ENCODE measurements around the gene NOSTRIN.
"Not testable (repeated sequence)": the region's sequence is repeated elsewhere in the genome, so short reads cannot be mapped to it uniquely, and the experiment has no call there.

The NOSTRIN gene

DNA sequence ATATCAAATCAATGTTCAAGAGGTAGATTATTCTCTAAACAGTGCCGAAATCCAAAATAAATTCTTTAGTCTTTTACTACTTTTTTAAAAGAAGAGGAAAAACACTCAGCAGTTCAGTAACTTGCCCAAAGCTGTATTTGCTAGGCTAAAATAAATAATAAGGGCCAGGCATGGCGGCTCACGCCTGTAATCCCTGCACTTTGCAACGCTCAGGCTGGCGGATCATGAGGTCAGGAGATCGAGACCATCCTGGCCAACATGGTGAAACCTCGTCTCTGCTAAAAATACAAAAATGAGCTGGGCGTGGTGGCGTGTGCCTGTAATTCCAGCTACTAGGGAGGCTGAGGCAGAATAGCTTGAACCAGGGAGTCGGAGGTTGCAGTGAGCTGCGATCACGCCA, 79.7 kb downstream of the NOSTRIN start:
- not testable (repeated sequence) for DNase-seq (ENCODE audit: low read depth)

DNA sequence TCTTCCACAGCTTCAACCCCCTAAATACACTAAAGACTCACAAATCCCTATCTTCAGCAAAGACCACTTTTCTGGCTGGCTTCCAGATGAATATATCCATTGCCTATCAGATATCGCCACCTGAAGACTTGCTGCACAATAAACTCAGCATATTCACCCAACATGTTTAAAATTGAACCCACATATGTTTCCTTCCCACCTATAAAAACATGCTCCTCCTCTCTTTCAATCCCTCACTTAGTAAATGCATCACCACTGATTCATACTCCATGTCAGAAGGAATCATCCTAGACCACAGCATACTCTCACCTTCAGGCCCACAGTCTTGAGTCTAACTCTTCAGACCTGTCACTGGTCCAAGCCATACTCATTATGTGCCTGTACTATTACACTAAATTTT, 82.5 kb downstream of the NOSTRIN start:
- peak; percentile 12 for DNase-seq (ENCODE audit: low read depth)

DNA sequence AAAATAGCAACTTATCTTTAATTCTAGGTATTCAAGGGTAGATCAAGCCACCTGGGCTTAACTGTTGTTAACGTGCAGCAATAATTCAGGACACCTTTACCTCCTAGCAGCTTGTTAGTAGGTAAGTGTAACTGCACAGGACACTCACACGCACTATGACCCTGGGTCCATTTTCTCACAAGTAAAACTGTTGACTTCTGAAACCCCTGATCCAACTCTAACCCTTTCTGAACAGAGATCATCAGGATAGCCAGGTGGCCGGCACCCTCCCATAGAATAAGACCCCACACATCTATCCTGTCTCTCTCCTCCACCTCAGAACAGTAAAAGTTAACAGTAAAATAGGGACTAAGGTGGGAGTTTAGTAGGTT, 87.2 kb downstream of the NOSTRIN start:
- DNase-seq (ENCODE audit: low read depth) = no peak

DNA sequence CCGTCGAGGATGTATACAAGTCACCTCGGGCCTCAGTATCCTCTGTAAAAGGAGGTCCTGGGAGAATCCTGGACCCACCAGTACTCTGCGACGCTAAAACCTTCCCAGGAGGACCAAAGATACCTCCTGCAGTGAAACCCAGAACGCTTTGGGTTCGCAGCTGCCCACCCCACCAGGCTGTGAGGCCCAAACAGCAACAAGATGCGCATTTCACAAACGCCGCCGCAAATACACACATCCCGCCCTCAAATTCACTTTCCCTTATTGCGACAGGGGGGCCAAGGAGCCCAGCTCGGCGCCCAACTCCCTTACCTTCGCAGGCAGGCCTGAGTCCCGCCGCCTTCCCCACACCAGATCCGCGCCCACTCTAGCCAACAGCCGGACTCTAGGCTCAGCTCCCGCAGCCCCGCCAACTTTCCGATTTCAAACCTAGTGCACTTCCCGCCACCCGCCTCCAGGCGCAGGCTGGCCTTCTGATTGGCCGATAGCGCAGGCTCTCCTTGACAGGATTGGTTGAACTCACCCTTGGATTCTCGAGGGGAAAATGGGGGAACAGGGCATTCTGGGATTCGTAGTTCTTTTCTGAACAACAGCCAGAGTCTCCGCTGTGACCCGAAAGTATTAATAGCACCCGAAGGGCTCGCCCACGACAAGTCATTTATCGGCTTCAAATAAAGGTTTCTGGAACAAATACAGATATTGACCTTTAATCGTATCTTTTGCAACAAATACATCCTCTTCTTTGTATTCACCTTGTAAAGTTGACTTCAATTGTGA, 87.8 kb downstream of the NOSTRIN start, which contains the start of gene SPC25:
TSS of gene SPC25 (minus strand) at position 425 of the 777 bp plus-strand sequence. CDS start 911 bp downstream, outside the sequence.
- peak; percentile 86 for DNase-seq (ENCODE audit: low read depth)

DNA sequence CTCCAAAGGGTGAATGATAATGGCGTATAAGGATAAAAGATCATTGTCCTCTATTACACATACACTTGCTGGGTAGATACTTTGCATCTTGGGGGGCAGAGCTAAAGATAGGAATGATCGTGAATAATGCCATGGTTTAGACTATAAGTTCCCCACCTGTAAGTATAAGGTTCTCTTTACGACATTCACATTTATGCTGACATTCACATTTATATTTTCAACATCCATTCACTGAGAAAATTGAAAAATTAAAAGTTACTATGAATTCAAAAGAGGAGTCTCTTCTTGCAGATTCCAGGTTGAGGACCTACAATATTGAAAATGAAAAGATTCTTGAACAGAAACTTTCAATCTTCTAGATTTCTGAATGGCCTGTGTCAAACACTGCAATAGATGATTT, 89.9 kb downstream of the NOSTRIN start:
- no peak for DNase-seq (ENCODE audit: low read depth)

DNA sequence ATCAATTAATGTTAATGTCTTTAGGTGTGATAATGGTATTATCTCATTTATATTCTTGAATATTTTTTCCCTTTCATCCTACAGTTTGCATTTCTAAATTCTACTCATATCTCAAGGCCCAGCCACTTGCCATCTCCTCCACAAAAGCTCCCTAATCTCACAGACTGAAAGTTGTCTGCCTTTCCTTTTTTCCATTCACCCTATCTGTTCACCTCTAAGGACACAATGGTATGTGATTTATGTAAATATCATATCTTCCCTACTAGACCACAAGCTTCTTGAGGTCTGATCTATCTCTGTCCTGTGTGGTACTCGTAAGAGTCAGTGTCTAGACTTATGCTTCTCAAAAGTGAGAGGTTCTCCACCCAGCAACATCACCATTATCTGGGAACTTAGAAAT, 91.7 kb downstream of the NOSTRIN start:
- no peak for DNase-seq (ENCODE audit: low read depth)

DNA sequence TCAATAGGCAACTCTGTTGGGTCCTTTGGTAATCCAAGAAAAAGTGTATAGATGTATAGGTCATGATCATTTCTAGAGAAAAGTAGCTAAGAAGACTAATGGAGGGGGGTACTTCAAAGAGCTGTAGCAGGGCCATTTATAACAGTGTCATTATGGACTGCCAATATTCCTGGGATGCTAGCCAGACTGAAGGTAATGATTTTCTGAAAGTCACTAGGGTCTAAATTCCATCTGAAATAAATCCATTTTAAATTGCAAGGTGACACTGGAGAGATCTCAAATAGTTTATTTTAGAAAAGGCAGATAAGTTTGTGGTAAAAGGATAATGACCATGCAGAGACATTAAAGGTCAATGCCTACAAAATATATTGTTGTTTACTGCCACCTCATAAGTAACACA, 92.3 kb downstream of the NOSTRIN start:
- DNase-seq (ENCODE audit: low read depth) = no peak

DNA sequence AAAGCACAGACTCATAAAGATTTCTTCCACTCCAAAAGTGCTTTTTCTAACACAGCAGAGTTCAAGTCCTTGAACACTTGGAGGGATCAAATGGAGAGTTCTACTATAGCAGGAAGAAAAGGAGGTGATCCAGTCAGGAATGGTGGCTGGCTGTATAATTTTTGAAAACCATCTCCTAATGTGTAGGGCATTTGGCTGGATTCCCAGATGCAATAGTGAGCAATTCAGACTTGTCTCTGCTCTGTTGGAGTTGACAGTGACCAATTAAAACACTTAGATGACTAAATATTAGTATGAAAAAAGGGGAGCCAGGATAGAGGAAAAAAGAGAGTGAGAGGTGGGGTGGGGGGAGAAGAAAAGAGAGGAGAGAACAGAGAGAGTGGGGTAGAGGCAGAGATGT, 93.3 kb downstream of the NOSTRIN start:
- DNase-seq (ENCODE audit: low read depth) = peak; percentile 12

DNA sequence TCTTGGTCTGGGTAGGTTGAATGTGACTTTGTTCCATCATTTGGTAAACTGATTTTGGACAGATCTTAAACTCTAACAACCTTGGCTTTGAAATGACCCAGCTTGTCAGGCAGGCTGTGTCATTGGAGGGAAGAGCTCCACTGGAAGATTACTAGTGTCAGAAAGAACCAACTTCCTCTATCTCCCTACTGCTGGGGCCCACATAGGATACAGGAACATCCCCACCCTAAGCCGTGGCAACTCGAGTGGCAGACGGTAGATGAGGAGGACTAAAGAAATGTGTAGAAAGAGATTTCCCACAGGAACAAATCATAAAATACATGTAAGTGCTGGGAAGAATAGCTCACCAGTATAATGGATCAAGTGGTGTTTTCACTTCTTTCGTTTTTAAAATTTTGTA, 94.3 kb downstream of the NOSTRIN start:
- no peak for DNase-seq (ENCODE audit: low read depth)

DNA sequence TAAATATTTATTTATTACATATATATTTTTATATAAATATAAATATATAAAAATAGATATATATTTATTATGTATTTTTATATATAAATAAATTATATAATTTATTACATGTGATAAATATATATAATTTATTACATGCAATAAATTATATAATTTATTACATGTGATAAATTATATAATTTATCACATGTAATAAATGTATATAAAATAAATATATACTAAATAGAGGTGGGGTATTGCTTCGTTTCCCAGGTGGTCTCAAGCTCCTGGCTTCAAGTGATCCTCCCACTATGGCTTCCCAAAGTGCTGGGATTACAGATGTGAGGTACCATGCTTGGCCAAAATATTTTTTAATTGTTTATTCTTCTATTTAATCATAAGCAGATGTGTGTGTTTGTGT, 95.0 kb downstream of the NOSTRIN start:
- DNase-seq (ENCODE audit: low read depth) = no peak

DNA sequence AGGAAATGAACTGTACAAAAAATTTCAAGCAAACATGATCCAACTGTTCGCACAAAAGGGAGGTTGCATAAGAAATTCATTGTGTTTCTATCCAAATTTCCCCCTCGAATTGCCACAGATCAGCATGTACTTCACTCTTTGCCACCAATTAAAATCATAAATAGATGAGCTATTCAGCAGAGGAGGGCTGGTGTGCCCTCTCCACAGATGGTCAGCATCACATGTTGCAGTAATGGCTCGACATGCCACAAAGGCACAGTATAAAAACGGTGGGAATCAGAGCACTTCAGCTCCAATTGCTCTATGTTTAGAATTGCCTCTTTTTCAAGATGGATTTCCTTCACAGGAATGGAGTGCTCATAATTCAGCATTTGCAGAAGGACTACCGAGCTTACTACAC, 98.6 kb downstream of the NOSTRIN start, which contains the start of gene G6PC2:
TSS of gene G6PC2 (plus strand) at position 289 of the 400 bp plus-strand sequence. CDS start at position 330, 41 bp downstream.
- no peak for DNase-seq (ENCODE audit: low read depth)

DNA sequence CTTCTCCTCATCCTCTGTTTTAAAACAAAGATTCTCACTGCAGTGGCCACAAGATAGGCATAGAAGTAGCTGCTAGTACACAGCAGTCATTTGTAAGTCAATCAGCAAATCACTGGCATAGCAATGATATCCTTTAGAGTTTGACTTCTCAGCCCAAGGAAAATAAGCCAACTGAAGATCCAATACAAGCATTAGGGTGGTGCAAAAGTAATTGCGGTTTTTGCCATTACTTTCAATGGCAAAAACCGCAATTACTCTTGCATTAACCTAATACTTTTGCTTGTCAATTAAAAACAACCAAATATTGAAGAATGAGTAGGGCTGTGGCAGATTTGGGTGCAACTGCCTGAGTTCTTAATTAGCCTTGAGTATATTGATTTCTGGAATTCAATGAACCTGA, 101.5 kb downstream of the NOSTRIN start:
- DNase-seq (ENCODE audit: low read depth) = no peak

DNA sequence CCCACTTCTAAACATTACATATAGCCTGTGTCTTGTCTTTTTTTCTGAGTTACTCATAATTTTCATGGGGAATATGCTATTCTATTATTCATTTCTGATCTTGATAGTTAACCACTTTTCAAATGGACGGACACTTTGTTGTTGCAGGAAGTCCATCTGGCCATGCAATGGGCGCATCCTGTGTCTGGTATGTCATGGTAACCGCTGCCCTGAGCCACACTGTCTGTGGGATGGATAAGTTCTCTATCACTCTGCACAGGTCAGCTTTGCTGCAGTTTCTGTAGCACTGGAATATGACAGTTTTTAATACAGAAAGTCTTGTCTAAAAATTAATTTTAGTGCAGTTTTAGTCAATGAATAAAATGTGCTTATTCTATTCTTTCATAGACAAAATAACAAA, 101.9 kb downstream of the NOSTRIN start:
- DNase-seq (ENCODE audit: low read depth) = no peak

DNA sequence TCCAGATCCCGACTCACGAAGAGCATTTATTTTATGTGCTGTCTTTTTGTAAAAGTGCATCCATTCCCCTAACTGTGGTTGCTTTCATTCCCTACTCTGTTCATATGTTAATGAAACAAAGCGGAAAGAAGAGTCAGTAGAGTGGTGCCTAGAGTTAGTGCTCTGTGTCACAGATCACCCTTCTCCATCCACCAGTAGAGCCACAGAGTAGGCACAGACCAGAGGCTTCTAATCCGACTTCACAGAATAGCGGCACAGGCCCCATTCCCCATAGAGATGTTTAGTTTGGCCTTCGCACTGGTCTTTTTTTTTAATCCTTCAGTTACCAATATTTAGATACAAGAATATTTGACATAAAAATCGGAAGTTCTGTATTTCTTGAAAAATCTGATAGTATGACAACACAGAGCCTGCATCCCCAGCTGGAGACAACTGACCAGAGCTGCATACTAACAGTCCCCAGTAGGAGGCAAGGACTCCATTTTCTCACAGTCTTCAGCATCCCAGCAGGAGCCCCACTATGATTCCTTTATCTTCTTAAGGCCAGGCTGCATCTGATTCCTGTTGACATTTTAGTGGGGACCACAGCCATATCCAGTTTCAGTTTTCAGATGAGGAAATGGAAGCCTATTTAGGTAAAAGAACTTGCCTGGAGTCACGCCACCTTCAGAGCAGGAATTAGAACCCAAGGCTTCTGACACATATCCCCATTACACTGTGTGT, 105.7 kb downstream of the NOSTRIN start:
- DNase-seq (ENCODE audit: low read depth) = no peak

DNA sequence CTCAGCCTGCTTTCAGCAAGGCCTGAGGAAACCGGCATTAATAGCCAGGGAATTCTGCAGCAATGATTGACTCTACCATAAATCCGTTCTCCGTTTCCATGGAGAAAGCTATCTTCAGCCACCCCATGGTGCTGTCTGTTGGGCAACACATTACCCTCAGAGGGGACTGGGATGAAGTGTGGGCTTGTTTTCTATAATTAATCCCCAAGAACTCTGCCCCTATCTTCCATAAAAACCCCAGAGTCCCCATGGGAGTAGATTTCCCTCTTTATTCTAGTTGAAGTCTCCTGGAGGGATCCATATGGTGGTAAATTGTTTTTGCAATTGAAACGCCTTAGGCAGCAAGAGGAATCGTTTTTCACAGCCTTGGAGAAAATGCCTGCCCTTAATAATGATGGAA, 107.9 kb downstream of the NOSTRIN start:
- DNase-seq (ENCODE audit: low read depth) = no peak

DNA sequence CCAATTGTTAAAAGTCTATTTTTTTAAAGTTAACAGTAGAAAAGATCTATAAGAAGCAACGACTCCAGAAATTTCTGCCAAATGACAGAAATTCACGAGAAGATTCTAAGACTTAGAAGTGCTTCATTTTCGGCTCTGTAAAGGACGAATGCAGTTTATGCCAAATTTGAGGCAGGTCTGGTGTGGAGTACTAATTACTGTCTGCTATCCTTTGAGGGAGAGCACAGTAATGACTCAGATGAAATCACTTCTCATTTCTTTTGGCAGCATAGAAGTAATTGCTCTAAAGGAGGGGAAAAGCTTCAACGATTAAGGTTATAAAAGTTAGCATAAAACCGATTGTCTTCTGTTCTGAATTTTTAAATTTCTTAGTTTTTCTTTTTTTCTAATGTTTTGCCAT, 110.0 kb downstream of the NOSTRIN start:
- DNase-seq (ENCODE audit: low read depth) = no peak

DNA sequence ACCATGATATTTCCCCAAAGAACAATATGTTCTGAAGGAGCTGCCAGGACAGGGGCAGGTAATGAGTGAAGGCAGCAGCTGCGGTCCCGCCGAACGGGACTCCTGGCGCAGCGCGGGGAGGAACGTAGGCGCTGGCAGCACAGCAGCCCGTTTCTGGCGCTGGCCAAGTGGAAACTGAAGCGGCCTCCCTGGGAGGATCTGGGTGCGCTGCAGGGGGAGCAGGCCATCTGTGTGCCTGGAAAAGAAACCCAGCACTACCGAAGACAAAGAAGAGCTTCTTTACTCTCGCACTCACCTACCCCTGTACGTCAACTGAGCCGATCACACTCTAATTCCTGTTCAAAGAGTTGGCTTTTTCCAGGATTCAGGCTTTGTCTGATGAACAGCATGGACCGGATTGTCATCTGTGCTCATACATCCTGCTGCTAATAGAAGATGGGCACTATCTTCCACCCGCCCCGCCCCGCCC, 110.5 kb downstream of the NOSTRIN start:
- peak; percentile 16 for DNase-seq (ENCODE audit: low read depth)

DNA sequence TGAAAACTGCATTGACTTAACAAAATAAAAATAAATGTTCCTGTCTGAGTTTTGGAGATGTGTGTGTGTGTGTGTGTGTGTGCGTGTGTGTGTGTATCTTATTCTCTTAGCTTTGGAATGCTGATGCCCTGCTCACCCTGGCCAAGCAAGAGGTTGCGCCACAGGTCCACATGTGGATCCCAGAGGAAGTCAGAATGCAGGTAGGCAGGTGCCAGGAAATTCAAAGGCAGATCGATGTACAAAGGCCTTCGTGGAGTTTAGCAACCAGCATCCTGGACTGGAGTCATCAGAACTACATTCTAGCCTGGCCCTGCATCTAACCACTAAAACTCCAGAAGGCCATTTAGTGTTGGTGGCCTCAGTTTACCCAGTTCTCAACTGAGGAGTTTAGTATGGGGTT, 111.1 kb downstream of the NOSTRIN start:
- DNase-seq (ENCODE audit: low read depth) = no peak
